ENCODE measurements around the gene GPR160. TPM values are rescaled to one million over a fixed set of nuclear protein-coding genes. Genes with fewer than 3 reads are reported as not detected.

GPR160 gene
- total and polyA plus RNA-seq, 2 of the 13 experiments (the other 11 are each of a cell fraction or from before 2014, with no cell fraction given) = 12.1 to 23.2 TPM

- TF ChIP-seq, protein P1, sequence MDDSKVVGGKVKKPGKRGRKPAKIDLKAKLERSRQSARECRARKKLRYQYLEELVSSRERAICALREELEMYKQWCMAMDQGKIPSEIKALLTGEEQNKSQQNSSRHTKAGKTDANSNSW (CRISPR knock-in tag; IDR thresholded peaks at IDR 0.05; ENCODE audit: borderline replicate concordance) = no peak
- TF ChIP-seq, protein P2, sequence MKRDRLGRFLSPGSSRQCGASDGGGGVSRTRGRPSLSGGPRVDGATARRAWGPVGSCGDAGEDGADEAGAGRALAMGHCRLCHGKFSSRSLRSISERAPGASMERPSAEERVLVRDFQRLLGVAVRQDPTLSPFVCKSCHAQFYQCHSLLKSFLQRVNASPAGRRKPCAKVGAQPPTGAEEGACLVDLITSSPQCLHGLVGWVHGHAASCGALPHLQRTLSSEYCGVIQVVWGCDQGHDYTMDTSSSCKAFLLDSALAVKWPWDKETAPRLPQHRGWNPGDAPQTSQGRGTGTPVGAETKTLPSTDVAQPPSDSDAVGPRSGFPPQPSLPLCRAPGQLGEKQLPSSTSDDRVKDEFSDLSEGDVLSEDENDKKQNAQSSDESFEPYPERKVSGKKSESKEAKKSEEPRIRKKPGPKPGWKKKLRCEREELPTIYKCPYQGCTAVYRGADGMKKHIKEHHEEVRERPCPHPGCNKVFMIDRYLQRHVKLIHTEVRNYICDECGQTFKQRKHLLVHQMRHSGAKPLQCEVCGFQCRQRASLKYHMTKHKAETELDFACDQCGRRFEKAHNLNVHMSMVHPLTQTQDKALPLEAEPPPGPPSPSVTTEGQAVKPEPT (CRISPR knock-in tag; IDR thresholded peaks at IDR 0.05; ENCODE audit: low read depth) = 0 out of 2 replicates have a peak, but pooled peaks have one; percentile 54
- peak; percentile 16; the same call in 1 of the 2 replicates for TF ChIP-seq HOXA3 (CRISPR knock-in tag; IDR thresholded peaks at IDR 0.05)
- no peak for TF ChIP-seq SP4 (CRISPR knock-in tag; IDR thresholded peaks at IDR 0.05)
- no peak for TF ChIP-seq CHD4 (IDR thresholded peaks at IDR 0.05; ENCODE audit: borderline replicate concordance, low read length)
- TF ChIP-seq ZNF7 (CRISPR knock-in tag; IDR thresholded peaks at IDR 0.05) = no peak
- peak; percentile 36; the same call in 1 of the 2 replicates for TF ChIP-seq NCOR1 (IDR thresholded peaks at IDR 0.05; ENCODE audit: borderline replicate concordance, low read length)
- no peak for TF ChIP-seq ATAD3A (CRISPR knock-in tag; IDR thresholded peaks at IDR 0.05)
- TF ChIP-seq ZBTB21 (CRISPR knock-in tag; IDR thresholded peaks at IDR 0.05) = no peak
- no peak; the same call in 1 of the 2 replicates for TF ChIP-seq GZF1 (CRISPR knock-in tag; IDR thresholded peaks at IDR 0.05)
- TF ChIP-seq DMTF1 (CRISPR knock-in tag; IDR thresholded peaks at IDR 0.05) = no peak
- TF ChIP-seq RCOR2 (CRISPR knock-in tag; IDR thresholded peaks at IDR 0.05) = no peak
- no peak for TF ChIP-seq MNT (IDR thresholded peaks at IDR 0.05)
- TF ChIP-seq IRF2 (CRISPR knock-in tag; IDR thresholded peaks at IDR 0.05) = peak; percentile 21; the same call in 1 of the 2 replicates
- peak; percentile 39; the same call in 1 of the 2 replicates for TF ChIP-seq MED13 (CRISPR knock-in tag; IDR thresholded peaks at IDR 0.05)
- TF ChIP-seq HMGXB4 (CRISPR knock-in tag; IDR thresholded peaks at IDR 0.05; ENCODE audit: borderline replicate concordance in 1 of 2, low read depth in 1 of 2) = peak; percentile 56 to 74; a peak in 3 of 4 replicates
- TF ChIP-seq SOX13 (IDR thresholded peaks at IDR 0.05) = no peak
- TF ChIP-seq SOX13 (CRISPR knock-in tag; conservative IDR thresholded peaks at IDR 0.05 in 1 of 2, IDR thresholded peaks at IDR 0.05 in 1 of 2) = peak in 1 of 2 experiments; percentile 72; a peak in 1 of 4 replicates
- TF ChIP-seq ZFY (CRISPR knock-in tag; IDR thresholded peaks at IDR 0.05) = peak; percentile 49; the same call in 1 of the 2 replicates
- peak; percentile 23; the same call in 1 of the 2 replicates for TF ChIP-seq HOXD1 (CRISPR knock-in tag; IDR thresholded peaks at IDR 0.05)
- TF ChIP-seq STAG1 (CRISPR knock-in tag; IDR thresholded peaks at IDR 0.05) = peak; percentile 50
- peak; percentile 74; the same call in 1 of the 2 replicates for TF ChIP-seq TGIF2 (CRISPR knock-in tag; IDR thresholded peaks at IDR 0.05)
- TF ChIP-seq ZSCAN29 (CRISPR knock-in tag; conservative IDR thresholded peaks at IDR 0.05) = peak; percentile 61; the same call in 1 of the 2 replicates
Observed at GRCh38 chr3:170078620-170079281, 41.0 kb downstream of the GPR160 start (continued).
